ENCODE results near the gene ZNF385A.
A peak's percentile ranks its signal among the peaks of the same experiment; 100 is the strongest.

ZNF385A gene

DNA sequence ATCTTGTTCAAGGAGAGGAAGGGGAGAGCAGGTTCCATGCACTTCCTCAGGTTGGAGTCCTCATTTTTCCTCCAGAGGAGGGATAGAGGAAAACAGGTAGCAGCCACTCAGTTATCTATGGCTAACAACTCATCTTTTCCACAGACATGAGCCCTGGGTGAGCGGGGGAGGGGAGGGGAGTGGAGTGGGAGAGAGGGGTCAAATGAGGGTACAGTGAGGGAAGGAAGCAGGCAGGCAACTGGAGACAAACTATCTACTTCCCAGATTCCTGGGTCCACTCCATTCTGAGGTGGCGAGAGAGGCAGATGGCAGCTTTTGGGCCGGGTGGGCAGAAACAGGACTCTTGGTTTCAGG lies 2.6 kb upstream of the ZNF385A start:
- no peaks in the 10 kb centered on the region for H3K9me3 ChIP-seq (ENCODE audit: control insufficient read depth, insufficient read depth, low read length)
- no peaks in the 10 kb centered on the region for H3F3A ChIP-seq (ENCODE audit: control insufficient read depth, insufficient read depth)
- no peaks in the 10 kb centered on the region for H3K9me2 ChIP-seq (replicated peaks; ENCODE audit: control insufficient read depth, low read length)
- H3K4me1 ChIP-seq (ENCODE audit: control insufficient read depth, low read length) = peaks cover 36% of the 10 kb centered on the region
- no peaks in the 10 kb centered on the region for H3K27me3 ChIP-seq (ENCODE audit: control insufficient read depth, low read length)
- no peak overlapping the region for H3K27ac ChIP-seq (ENCODE audit: low read depth, low read length)
- TF ChIP-seq EZH2phosphoT487 (IDR thresholded peaks at IDR 0.05; ENCODE audit: borderline replicate concordance, low read length) (no peak), CTCF (IDR thresholded peaks at IDR 0.05; ENCODE audit: low read depth, low read length, poor library complexity, severe bottlenecking) (no peak)
- H3K36me3 ChIP-seq (ENCODE audit: control insufficient read depth, low read length) = no peaks in the 10 kb centered on the region
- H3K79me2 ChIP-seq (ENCODE audit: control insufficient read depth, low read length) = no peaks in the 10 kb centered on the region
- H3K4me3 ChIP-seq (ENCODE audit: low read length) = no peak overlapping the region
- no peaks in the 10 kb centered on the region for H4K20me1 ChIP-seq (ENCODE audit: control insufficient read depth, insufficient read depth, low read depth, low read length)
- no peak overlapping the region for H3K4me2 ChIP-seq (ENCODE audit: low read length)

DNA sequence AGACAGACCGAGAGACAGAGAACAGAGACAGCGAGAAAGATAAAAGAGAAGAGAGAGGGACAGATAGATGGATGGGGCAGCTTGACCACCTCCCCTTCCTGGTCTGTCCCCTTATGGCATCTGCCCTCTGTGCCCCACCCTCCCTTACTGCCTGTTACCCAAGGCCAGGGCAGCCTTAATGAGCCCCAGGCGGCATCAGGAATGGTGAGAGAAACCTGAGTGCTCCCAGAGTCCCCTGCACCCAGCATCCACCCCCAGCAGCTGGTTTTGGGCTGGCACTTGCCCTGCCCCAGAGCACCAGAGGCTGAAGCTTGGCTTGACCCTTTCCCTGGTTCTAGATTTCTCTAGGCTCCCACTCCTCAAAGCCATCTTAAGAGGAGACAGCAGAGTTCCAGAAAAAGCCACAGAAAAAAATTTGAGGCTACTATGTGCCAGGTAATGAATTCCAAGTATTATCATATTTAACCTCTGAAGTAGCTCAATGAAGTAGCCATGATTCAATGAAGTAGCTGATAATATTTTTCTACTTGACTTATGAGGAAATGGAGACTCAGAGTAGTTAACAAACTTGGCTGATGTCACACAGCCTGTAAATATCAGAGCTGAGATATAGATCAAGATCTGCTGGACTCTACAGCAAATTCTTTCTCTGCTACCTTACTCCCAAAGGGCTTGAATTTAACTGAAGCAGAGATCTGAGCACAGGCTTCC lies 2.0 kb upstream of the ZNF385A start:
- H3K9me3 ChIP-seq (ENCODE audit: control insufficient read depth, insufficient read depth, low read length) = no peaks in the 10 kb centered on the region
- peaks cover 32% of the 10 kb centered on the region for H3K4me1 ChIP-seq (ENCODE audit: control insufficient read depth, low read length)
- H3K27me3 ChIP-seq (ENCODE audit: control insufficient read depth, low read length) = no peaks in the 10 kb centered on the region
- no peaks in the 10 kb centered on the region for H3K36me3 ChIP-seq (ENCODE audit: control insufficient read depth, low read length)
- no peak overlapping the region for H3K4me3 ChIP-seq (ENCODE audit: low read length)
- H3K27ac ChIP-seq (ENCODE audit: low read depth, low read length) = no peak overlapping the region
- H3K4me2 ChIP-seq (ENCODE audit: low read length) = no peak overlapping the region
- H3F3A ChIP-seq (ENCODE audit: control insufficient read depth, insufficient read depth) = no peaks in the 10 kb centered on the region
- no peaks in the 10 kb centered on the region for H3K9me2 ChIP-seq (replicated peaks; ENCODE audit: control insufficient read depth, low read length)
- H4K20me1 ChIP-seq (ENCODE audit: control insufficient read depth, insufficient read depth, low read depth, low read length) = no peaks in the 10 kb centered on the region
- H3K79me2 ChIP-seq (ENCODE audit: control insufficient read depth, low read length) = no peaks in the 10 kb centered on the region
- TF ChIP-seq EZH2phosphoT487 (IDR thresholded peaks at IDR 0.05; ENCODE audit: borderline replicate concordance, low read length) (no peak), CTCF (IDR thresholded peaks at IDR 0.05; ENCODE audit: low read depth, low read length, poor library complexity, severe bottlenecking) (no peak)

DNA sequence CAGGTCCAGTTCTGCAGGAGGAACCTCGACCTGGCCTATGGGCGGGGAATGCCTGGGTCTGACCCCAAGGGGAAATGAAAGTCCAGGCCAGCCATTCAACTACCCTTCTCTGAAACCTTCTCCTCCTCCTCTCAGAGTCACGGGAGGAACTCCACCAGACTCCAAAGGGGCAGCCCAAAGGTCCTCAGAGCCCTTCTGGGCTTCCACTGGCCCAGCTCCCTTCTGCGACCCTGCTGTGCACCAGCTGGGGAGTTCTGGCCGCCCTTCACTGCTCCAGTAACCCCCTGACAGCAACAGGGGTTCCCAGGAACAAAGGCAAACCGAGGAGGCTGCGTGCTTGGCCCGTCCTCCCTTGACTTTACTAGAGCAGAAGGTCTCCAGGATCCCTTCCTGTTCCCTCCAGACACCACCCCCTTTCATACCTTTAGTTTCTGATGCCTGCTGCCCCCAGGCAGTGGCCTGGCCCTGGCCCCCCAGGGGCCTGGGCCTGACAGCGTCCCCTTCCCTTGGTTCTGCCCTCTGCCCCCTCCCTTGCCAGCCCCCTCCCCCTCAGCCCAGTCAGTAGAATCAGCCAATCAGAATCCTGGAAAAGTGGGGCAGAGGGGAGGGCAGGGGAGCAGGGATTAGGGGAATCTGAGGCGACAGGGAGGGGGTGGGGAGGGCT lies 850 bp upstream of the ZNF385A start:
- no peaks in the 10 kb centered on the region for H3K9me2 ChIP-seq (replicated peaks; ENCODE audit: control insufficient read depth, low read length)
- 0 out of 2 replicates have a peak overlapping the region, but pooled peaks have one; percentile 13 for H3K27ac ChIP-seq (ENCODE audit: low read depth, low read length)
- H3K4me1 ChIP-seq (ENCODE audit: control insufficient read depth, low read length) = peaks cover 26% of the 10 kb centered on the region
- TF ChIP-seq CTCF (IDR thresholded peaks at IDR 0.05; ENCODE audit: low read depth, low read length, poor library complexity, severe bottlenecking) (no peak), EZH2phosphoT487 (IDR thresholded peaks at IDR 0.05; ENCODE audit: borderline replicate concordance, low read length) (no peak)
- no peaks in the 10 kb centered on the region for H3K27me3 ChIP-seq (ENCODE audit: control insufficient read depth, low read length)
- peak overlapping the region; percentile 17 for H3K4me3 ChIP-seq (ENCODE audit: low read length)
- no peaks in the 10 kb centered on the region for H3F3A ChIP-seq (ENCODE audit: control insufficient read depth, insufficient read depth)
- peak overlapping the region; percentile 57 for H3K4me2 ChIP-seq (ENCODE audit: low read length)
- no peaks in the 10 kb centered on the region for H4K20me1 ChIP-seq (ENCODE audit: control insufficient read depth, insufficient read depth, low read depth, low read length)
- H3K79me2 ChIP-seq (ENCODE audit: control insufficient read depth, low read length) = no peaks in the 10 kb centered on the region
- H3K36me3 ChIP-seq (ENCODE audit: control insufficient read depth, low read length) = no peaks in the 10 kb centered on the region
- H3K9me3 ChIP-seq (ENCODE audit: control insufficient read depth, insufficient read depth, low read length) = no peaks in the 10 kb centered on the region

Measured in DOHH2 (cell line).